Nephron (organoid): ENCODE data around the gene TCOF1.
A peak's percentile ranks its signal among the peaks of the same experiment; 100 is the strongest.

Experiments
- H3K27ac Mint-ChIP-seq, 3 experiments: 2 replicates each; pipeline ENCODE4 v1.8.0; 2020; ENCODE audit warnings: mixed read lengths in 3 of 3, mild to moderate bottlenecking in 2 of 3, moderate library complexity in 1 of 3
- H3K27me3 Mint-ChIP-seq: 2 replicates; pipeline ENCODE4 v1.8.0; 2021; ENCODE audit warnings: low read depth, mild to moderate bottlenecking, moderate library complexity, mixed read lengths
- H3K36me3 Mint-ChIP-seq: 2 replicates; pipeline ENCODE4 v1.8.0; 2020; ENCODE audit warnings: low read depth, mixed read lengths
- H3K4me1 Mint-ChIP-seq: 2 replicates; pipeline ENCODE4 v1.8.0; 2020; ENCODE audit warnings: mixed read lengths
- H3K4me3 Mint-ChIP-seq, 3 experiments: 2 replicates each; pipeline ENCODE4 v1.8.0; 2020; ENCODE audit warnings: mild to moderate bottlenecking in 3 of 3, mixed read lengths in 3 of 3, moderate library complexity in 2 of 3
- H3K9me3 Mint-ChIP-seq: 2 replicates; pipeline ENCODE4 v1.8.0; 2020; ENCODE audit warnings: mixed read lengths
- TF ChIP-seq, protein P1 (sequence below), 3 experiments: fragments of 200-600 bp; sonication (generic); IDR thresholded peaks; one replicate each; pipeline ENCODE4 v1.5.0; 2021; ENCODE audit warnings: antibody characterized with exemption in 3 of 3; ENCODE audit not compliant: unreplicated experiment in 3 of 3

The TCOF1 gene

GRCh38 chr5:150448334-150448733 lies 90.8 kb downstream of the TCOF1 start:
- peak overlapping the region; percentile 99 for H3K27ac Mint-ChIP-seq
- TF ChIP-seq, protein P1, sequence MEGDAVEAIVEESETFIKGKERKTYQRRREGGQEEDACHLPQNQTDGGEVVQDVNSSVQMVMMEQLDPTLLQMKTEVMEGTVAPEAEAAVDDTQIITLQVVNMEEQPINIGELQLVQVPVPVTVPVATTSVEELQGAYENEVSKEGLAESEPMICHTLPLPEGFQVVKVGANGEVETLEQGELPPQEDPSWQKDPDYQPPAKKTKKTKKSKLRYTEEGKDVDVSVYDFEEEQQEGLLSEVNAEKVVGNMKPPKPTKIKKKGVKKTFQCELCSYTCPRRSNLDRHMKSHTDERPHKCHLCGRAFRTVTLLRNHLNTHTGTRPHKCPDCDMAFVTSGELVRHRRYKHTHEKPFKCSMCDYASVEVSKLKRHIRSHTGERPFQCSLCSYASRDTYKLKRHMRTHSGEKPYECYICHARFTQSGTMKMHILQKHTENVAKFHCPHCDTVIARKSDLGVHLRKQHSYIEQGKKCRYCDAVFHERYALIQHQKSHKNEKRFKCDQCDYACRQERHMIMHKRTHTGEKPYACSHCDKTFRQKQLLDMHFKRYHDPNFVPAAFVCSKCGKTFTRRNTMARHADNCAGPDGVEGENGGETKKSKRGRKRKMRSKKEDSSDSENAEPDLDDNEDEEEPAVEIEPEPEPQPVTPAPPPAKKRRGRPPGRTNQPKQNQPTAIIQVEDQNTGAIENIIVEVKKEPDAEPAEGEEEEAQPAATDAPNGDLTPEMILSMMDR (IDR thresholded peaks at IDR 0.05; ENCODE audit: unreplicated experiment in 3 of 3) = no peak
- H3K27me3 Mint-ChIP-seq = no peaks in the 10 kb centered on the region
- no peaks in the 10 kb centered on the region for H3K9me3 Mint-ChIP-seq
- H3K36me3 Mint-ChIP-seq = peaks cover 49% of the 10 kb centered on the region
- H3K4me3 Mint-ChIP-seq = peak overlapping the region; percentile 91 to 98 (median 93)
- H3K4me1 Mint-ChIP-seq = peaks cover 26% of the 10 kb centered on the region

DNA sequence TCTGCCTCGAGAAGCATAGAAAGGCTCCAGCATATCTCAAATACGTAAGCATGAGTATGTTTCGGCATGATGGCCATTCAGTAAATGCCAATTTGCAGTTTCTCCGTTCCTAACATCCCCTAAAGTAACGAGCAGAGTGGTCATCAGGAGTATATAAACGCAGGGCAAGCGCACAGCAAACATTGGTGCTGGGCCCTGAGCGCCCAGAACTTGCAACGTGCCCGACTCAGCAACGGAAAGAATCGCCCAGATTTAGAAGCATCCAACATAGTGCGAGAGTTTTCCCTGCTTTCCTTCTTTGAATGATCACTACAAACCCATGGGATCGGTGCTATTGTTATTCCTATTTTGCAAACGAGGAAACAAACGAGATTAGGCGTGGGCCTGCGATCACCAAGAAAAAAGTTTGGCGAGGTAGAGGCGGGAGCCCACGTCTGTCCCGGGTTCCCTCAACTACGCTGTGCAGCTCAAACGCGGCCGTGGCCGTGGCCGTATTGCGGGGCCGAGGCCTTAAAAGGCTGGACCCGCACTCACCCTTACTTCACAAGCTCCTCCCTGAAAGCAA lies 91.5 kb downstream of the TCOF1 start:
- H3K4me1 Mint-ChIP-seq = peaks cover 26% of the 10 kb centered on the region
- peak overlapping the region; percentile 91 to 98 (median 93) for H3K4me3 Mint-ChIP-seq
- H3K27me3 Mint-ChIP-seq = no peaks in the 10 kb centered on the region
- peaks cover 42% of the 10 kb centered on the region for H3K36me3 Mint-ChIP-seq
- TF ChIP-seq, protein P1 (IDR thresholded peaks at IDR 0.05; ENCODE audit: unreplicated experiment in 3 of 3) = no peak
- H3K27ac Mint-ChIP-seq = peak overlapping the region; percentile 99
- H3K9me3 Mint-ChIP-seq = no peaks in the 10 kb centered on the region
